DND-41 (cell line): ENCODE measurements around the gene KRTAP10-5.

Experiments used
- ATAC-seq: fragments of 200-7000 bp; cut with Tn5 transposase; 3 replicates; pipeline ENCODE4 v1.9.1; 2021; ENCODE audit warnings: low read depth; ENCODE audit not compliant: insufficient read depth
- DNase-seq: peaks from one replicate; pipeline ENCODE4 v3.0.0-alpha.2; 2020
- H2AFZ ChIP-seq: 2 replicates; pipeline ENCODE4 v1.6.0; 2012; ENCODE audit warnings: low read depth, low read length
- H3K27ac ChIP-seq: 2 replicates; pipeline ENCODE4 v1.5.1; 2012; ENCODE audit warnings: low read length, inconsistent platforms
- H3K27me3 ChIP-seq: fragments of 200-600 bp; sonication (generic); 2 replicates; pipeline ENCODE4 v1.6.0; 2012; ENCODE audit warnings: low read length, mild to moderate bottlenecking, inconsistent platforms; ENCODE audit not compliant: insufficient read depth, poor library complexity
- H3K36me3 ChIP-seq: 2 replicates; pipeline ENCODE4 v1.5.1; 2012; ENCODE audit warnings: low read length, inconsistent platforms; ENCODE audit not compliant: insufficient read depth
- H3K4me1 ChIP-seq: 2 replicates; pipeline ENCODE4 v1.5.1; 2012; ENCODE audit warnings: mild to moderate bottlenecking, low read length; ENCODE audit not compliant: insufficient read depth
- H3K4me2 ChIP-seq: 2 replicates; pipeline ENCODE4 v1.6.0; 2012; ENCODE audit warnings: mild to moderate bottlenecking, moderate library complexity, low read length, inconsistent platforms; ENCODE audit not compliant: insufficient read depth
- H3K4me3 ChIP-seq, 2 experiments: fragments of 200-600 bp in 1 of 2; shearing (Covaris generic) in 1 of 2; 2 replicates each; pipeline ENCODE4 v1.5.1; 2012 to 2016; ENCODE audit warnings: inconsistent platforms in 2 of 2, low read length in 2 of 2, mild to moderate bottlenecking in 2 of 2, low read depth in 1 of 2, moderate library complexity in 1 of 2
- H3K79me2 ChIP-seq: 2 replicates; pipeline ENCODE4 v1.6.0; 2012; ENCODE audit warnings: low read length, inconsistent platforms; ENCODE audit not compliant: insufficient read depth
- H3K9ac ChIP-seq: 2 replicates; pipeline ENCODE4 v1.6.0; 2012; ENCODE audit warnings: low read depth, mild to moderate bottlenecking, inconsistent platforms, low read length, moderate library complexity
- H3K9me3 ChIP-seq: 2 replicates; pipeline ENCODE4 v1.5.1; 2012; ENCODE audit warnings: low read length, moderate library complexity, mild to moderate bottlenecking, inconsistent platforms; ENCODE audit not compliant: insufficient read depth, severe bottlenecking
- H4K20me1 ChIP-seq: 2 replicates; pipeline ENCODE4 v1.6.0; 2012; ENCODE audit warnings: low read length; ENCODE audit not compliant: insufficient read depth
- CTCF ChIP-seq: IDR thresholded peaks from 2 replicates; pipeline ENCODE4 v1.5.1; 2012; ENCODE audit warnings: borderline replicate concordance, low read length, moderate library complexity, mild to moderate bottlenecking; ENCODE audit not compliant: poor library complexity, severe bottlenecking; ENCODE audit errors: extremely low read depth
- EZH2 ChIP-seq: IDR thresholded peaks from 3 replicates; pipeline ENCODE4 v1.6.1; 2012; ENCODE audit warnings: borderline replicate concordance, low read depth, mild to moderate bottlenecking, moderate library complexity, low read length, inconsistent platforms; ENCODE audit not compliant: severe bottlenecking

Gene KRTAP10-5

GRCh38 chr21:44532712-44533111 lies 47.7 kb downstream of the KRTAP10-5 start:
- H3K4me3 ChIP-seq = no peak overlapping the region
- no peaks in the 10 kb centered on the region for H3K4me1 ChIP-seq
- no peak for ATAC-seq
- no peak overlapping the region for H3K4me2 ChIP-seq
- H3K79me2 ChIP-seq = no peaks in the 10 kb centered on the region
- no peaks in the 10 kb centered on the region for H3K36me3 ChIP-seq
- no peak for TF ChIP-seq EZH2
- DNase-seq = no peak
- no peak overlapping the region for H3K27ac ChIP-seq
- H2AFZ ChIP-seq = no peak overlapping the region
- no peaks in the 10 kb centered on the region for H4K20me1 ChIP-seq
- H3K9me3 ChIP-seq = no peaks in the 10 kb centered on the region
- H3K9ac ChIP-seq = no peak overlapping the region
- peaks cover 2% of the 10 kb centered on the region for H3K27me3 ChIP-seq

- H2AFZ ChIP-seq = no peak overlapping the region
- no peak overlapping the region for H3K9ac ChIP-seq
- H3K79me2 ChIP-seq = no peaks in the 10 kb centered on the region
- H3K27ac ChIP-seq = no peak overlapping the region
- H3K27me3 ChIP-seq = peaks cover 2% of the 10 kb centered on the region
- no peak overlapping the region for H3K4me3 ChIP-seq
- ATAC-seq (no peak), DNase-seq (no peak)
- H3K4me1 ChIP-seq = no peaks in the 10 kb centered on the region
- no peaks in the 10 kb centered on the region for H3K36me3 ChIP-seq
- no peaks in the 10 kb centered on the region for H4K20me1 ChIP-seq
- H3K9me3 ChIP-seq = no peaks in the 10 kb centered on the region
- H3K4me2 ChIP-seq = no peak overlapping the region
- TF ChIP-seq CTCF (no peak), EZH2 (no peak)
These were observed 48.5 kb downstream of the KRTAP10-5 start for GRCh38 chr21:44531606-44532564.

- no peak for DNase-seq
- no peaks in the 10 kb centered on the region for H3K9me3 ChIP-seq
- no peak overlapping the region for H2AFZ ChIP-seq
- H3K27me3 ChIP-seq = peaks cover 2% of the 10 kb centered on the region
- no peak overlapping the region for H3K4me3 ChIP-seq
- TF ChIP-seq CTCF (no peak), EZH2 (no peak)
- no peak overlapping the region for H3K4me2 ChIP-seq
- H4K20me1 ChIP-seq = no peaks in the 10 kb centered on the region
- no peaks in the 10 kb centered on the region for H3K79me2 ChIP-seq
- no peaks in the 10 kb centered on the region for H3K4me1 ChIP-seq
- no peak for ATAC-seq
- H3K36me3 ChIP-seq = no peaks in the 10 kb centered on the region
- H3K27ac ChIP-seq = no peak overlapping the region
- no peak overlapping the region for H3K9ac ChIP-seq
These were observed 49.4 kb downstream of the KRTAP10-5 start for GRCh38 chr21:44530903-44531605.
